NCI-H187 (cell line): ENCODE measurements around the gene WNT6.

ENCODE experiments used
- DNase-seq, 2 experiments: peaks; one replicate each; lab custom pipeline; 2025; lab: John Stamatoyannopoulos, UW

Gene WNT6

GRCh38 chr2:218877891-218878290 lies 18.3 kb downstream of the WNT6 start:
- no peak for DNase-seq

GRCh38 chr2:218878486-218878885 lies 18.9 kb downstream of the WNT6 start:
- no peak for DNase-seq

- no peak for DNase-seq
Measured at GRCh38 chr2:218878926-218879761, 19.5 kb downstream of the WNT6 start.

- no peak for DNase-seq
Measured at GRCh38 chr2:218879776-218880101, 20.1 kb downstream of the WNT6 start.

- no peak for DNase-seq
Measured at GRCh38 chr2:218880102-218880858, 20.7 kb downstream of the WNT6 start, which contains the start of gene WNT10A. WNT10A (plus strand) TSS chr2:218880852; CDS start chr2:218880996, 144 bp downstream.

- no peak for DNase-seq
Measured at GRCh38 chr2:218880859-218881594, 21.4 kb downstream of the WNT6 start.

- no peak for DNase-seq
Measured at GRCh38 chr2:218881744-218882460, 22.3 kb downstream of the WNT6 start.

- no peak for DNase-seq
Measured at GRCh38 chr2:218882461-218882816, 22.8 kb downstream of the WNT6 start.

GRCh38 chr2:218882866-218883366 lies 23.3 kb downstream of the WNT6 start:
- DNase-seq: no peak

- no peak for DNase-seq
Measured at GRCh38 chr2:218883491-218884490, 24.2 kb downstream of the WNT6 start.

- no peak for DNase-seq
Measured at GRCh38 chr2:218884519-218884918, 24.9 kb downstream of the WNT6 start.

- DNase-seq: no peak
Measured at GRCh38 chr2:218885981-218886947, 26.7 kb downstream of the WNT6 start.

GRCh38 chr2:218887079-218887478 lies 27.5 kb downstream of the WNT6 start:
- DNase-seq: no peak

GRCh38 chr2:218888341-218888740 lies 28.7 kb downstream of the WNT6 start:
- no peak for DNase-seq

- no peak for DNase-seq
Measured at GRCh38 chr2:218889937-218890336, 30.3 kb downstream of the WNT6 start.

GRCh38 chr2:218890369-218890768 lies 30.8 kb downstream of the WNT6 start:
- DNase-seq: no peak

- no peak for DNase-seq
Measured at GRCh38 chr2:218891275-218892135, 31.9 kb downstream of the WNT6 start.

- DNase-seq: peak in 1 of 2 experiments; percentile 3
Measured at GRCh38 chr2:218892693-218893348, 33.2 kb downstream of the WNT6 start.
